HG03442 (cell line): Measurements from ENCODE around the gene PDE2A.
"Not testable (repeated sequence)": the region's sequence is repeated elsewhere in the genome, so short reads cannot be mapped to it uniquely, and the experiment has no call there.

Experiments
- ATAC-seq: cut with Tn5 transposase; IDR thresholded peaks from one replicate; pipeline ENCODE4 v1.9.1; 2021; ENCODE audit warnings: mild to moderate bottlenecking, moderate library complexity; ENCODE audit not compliant: unreplicated experiment

The PDE2A gene

GRCh38 chr11:72579816-72580641 lies 94.2 kb downstream of the PDE2A start:
- no peak for ATAC-seq

DNA sequence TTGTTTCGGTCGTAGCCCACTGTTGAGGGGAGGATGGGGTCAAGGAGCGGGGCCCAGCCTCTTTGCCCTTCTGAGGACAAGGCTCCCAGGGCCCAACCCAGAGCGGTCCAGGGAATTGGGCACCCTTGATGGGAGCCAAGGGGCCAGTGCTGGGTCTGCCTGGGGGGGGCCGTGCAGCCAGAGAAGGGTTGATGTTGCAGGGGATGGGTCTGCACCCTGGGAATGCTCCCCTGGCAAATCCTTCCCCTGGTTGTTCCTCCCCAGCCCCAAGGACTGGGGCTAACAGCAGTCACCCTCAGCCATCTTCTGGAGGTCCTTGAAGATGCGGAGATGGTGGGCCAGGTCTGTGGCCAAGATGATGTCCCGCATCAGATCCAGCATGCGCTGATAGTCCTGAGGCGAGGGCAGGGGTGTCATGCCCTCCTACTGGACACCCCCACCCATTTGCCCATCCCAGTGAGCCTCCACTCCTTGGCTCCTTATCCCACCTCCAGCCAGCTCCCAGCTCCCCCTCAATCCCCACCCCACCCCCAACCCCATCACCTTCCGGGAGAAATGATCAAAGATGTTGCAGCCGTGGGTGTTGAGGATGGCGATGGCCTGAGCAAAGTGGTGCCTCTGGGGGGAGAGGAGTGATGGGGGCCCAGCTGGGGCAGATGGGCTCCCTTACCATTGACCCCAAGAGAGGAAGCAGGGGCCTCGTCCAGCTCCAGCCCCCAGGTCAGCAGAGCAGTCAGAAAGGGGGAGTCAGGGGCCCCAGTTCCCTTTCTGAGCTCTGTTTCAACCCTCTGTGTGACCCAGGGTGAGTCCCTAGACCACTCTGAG lies 95.0 kb downstream of the PDE2A start:
- no peak for ATAC-seq

DNA sequence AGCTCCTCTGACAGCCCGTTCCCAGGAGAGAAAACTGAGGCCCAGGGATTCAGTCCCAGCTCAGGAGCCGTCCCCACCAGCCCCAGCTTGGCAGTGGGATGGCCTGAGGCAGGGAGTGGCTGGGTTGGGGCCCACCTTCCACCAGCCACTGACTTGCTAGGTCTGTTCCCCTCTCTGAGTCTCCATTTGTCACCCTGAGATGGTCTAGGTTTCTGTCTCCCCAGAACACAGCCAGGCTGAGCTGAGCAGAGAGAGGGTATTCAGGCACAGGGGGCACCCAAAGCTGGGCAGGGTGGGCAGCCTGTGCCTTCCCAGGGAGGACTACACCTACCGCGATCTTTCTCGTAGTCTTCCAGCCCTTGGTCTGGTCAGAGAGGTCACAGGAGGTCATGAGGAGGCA lies 95.7 kb downstream of the PDE2A start:
- no peak for ATAC-seq

DNA sequence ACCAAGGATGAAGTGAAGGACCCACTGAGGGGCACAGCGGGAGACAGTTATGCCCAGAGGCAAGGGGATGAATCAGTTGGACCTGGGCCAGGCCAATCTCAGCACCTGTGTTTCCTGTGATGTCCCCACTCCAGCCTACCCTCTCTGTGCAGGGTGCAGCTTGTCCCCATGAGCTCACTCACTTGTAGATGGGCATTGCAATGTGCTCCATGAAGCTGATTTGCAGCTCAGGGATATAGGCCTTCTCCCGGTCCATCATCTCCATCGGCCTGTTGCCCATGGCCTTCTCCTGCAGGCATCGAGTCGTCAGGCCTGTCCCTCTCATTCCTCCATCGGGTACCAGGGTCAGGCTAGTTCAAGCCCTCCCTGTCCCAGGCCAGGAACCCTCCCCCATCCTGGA lies 96.2 kb downstream of the PDE2A start:
- no peak for ATAC-seq

GRCh38 chr11:72577271-72577721 lies 96.9 kb downstream of the PDE2A start:
- no peak for ATAC-seq

DNA sequence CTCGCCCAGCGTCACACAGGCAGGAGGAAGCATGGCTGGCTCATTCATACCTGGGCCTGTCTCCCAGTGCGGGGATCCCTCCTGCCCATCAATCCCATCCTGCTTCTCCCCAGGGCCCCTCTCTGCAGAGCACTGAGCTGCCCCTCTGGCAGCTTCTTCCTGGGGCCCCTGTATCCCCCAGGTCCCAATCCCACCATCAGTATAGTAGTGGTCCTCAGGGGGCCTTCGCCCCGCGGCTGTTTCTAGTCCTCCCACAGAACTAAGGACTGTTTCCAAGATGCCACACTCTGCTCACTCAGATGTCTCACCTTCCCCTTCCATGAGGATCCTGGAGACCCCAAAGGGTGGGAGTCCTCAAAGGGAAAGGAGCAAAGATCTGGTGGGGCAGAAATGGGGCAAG lies 97.6 kb downstream of the PDE2A start:
- ATAC-seq = no peak

DNA sequence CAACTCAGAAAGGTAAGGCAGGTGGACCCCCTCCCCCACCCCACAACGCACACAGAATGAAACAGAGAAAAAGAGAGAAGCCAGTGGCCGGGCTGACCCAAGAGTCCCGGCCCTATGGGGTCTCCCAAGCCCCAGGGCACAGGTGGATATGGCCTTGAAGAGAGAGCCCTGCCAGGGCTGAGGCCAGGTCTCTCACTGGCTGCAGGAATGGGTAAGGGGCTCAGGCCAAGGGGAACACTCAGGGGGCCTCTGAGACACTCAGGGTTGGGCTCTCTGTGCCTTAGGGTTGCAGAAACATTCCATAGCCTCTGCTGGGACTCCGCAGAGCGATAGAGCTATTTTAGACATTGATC lies 98.0 kb downstream of the PDE2A start:
- ATAC-seq = no peak

DNA sequence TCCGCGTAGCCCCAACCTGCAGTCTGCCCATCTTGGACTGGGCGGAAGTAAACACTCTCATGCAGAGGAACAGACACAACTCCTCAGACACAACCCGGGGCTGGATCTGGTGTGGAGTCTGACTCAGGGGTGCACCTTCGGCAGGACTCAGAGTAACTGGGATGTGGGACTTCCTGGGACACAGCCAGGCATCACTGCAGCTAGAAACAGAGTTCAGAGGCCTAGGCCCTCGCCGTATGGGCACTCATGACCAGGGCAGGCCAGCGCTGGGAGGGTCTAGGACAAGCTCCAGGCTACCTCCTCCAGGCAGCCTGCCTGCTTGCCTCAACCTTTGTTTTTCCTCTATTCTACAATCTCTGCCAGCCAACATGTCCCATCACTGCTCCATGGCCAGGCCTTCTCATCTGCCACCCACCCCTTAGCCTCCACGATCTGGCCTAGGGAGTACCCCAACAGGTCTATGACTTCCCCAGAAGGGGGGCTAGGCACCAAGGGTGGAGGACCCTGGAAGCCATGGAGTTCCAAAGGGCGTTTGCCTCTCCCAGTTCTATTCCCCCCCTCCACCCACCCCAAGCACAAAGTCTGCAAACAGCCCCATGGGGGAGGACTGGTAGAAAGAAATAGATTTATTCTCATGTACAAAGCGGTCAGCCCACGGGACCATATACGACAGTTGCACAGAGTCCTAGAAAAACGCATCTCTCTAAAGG lies 98.5 kb downstream of the PDE2A start:
- no peak for ATAC-seq

DNA sequence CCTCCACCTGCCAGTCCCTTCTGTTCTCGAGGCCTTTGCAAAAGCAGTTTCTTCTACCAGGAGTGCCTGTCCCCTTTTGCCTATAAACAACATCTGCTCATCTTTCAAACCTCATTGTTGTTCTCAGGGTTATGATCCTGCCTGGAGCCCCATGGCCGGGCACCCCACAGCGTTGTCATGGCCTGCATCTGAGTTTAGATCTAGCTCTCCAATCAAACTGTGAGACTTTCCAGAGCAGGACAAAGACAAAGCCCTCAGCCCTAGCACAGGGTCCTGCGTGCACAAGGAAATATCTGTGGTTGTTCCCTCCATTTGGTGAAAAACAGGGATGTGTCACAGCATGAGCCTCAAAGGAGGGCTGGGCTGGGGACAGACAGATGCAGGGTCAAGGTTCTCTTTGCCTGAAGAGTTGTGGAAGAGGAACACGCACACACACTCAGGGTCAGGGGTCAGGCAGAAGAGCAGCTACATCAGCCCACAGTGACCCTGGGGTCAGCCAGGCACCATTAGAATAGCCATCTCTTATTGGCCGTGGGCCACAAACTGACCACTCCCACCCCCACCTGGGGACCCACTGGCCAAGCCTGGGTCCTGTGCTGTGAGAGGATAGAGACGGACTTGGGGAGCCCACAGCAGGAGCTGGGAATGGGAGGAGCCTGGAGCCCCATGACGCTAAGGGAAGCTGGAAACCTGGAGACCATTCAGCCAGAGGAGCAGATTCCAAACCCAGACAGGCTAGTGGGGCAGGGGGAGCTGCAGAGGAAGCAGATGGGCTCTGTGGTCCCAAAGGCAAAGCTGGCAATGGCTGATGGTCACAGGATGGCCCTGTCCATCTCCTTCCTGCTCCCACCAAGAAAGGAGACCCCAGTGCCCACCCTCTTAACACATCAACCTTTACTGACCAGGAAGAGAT lies 99.4 kb downstream of the PDE2A start:
- ATAC-seq = no peak

- no peak for ATAC-seq
Measured at GRCh38 chr11:72573855-72574445, 100.3 kb downstream of the PDE2A start.

- ATAC-seq = no peak
Measured at GRCh38 chr11:72573072-72573854, 101.0 kb downstream of the PDE2A start.

- ATAC-seq = not testable (repeated sequence)
Measured at GRCh38 chr11:72572540-72572939, 101.7 kb downstream of the PDE2A start.

DNA sequence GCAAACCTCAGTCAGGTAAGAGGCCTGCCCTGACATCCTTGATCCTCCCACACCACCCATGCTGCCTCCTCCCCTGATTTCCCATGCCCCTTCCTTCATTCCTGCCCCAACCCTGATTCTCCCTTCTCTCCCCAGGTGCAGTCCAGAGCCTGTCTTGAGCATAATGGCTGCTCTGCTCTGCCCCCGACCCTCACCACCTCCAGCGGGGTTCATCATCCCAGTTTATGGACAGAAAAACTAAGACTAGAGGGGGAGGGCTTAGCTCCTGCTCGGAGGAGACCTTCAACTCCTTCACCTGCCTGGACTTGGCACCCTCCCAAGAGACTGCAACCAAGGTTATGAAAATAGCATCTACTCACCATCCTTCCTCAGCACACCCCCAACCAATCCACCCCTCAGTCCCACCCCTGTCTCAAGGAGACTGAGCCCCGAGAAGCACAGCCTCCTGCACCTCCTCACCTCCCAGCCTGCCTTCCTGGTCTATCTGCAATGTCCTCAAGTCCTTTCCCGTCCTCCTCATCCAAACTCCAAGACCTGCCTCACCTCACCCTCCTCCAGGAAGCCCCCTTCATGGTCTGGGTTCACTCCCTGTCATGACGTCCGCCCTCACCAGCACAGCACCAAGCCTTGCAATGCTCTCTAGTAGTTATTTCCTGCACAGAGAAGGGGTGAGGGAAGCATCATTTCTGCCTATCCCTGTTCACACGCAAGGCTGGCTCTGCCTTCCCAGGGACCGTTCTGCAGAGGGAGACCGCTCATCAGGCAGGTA lies 103.1 kb downstream of the PDE2A start:
- ATAC-seq = no peak

DNA sequence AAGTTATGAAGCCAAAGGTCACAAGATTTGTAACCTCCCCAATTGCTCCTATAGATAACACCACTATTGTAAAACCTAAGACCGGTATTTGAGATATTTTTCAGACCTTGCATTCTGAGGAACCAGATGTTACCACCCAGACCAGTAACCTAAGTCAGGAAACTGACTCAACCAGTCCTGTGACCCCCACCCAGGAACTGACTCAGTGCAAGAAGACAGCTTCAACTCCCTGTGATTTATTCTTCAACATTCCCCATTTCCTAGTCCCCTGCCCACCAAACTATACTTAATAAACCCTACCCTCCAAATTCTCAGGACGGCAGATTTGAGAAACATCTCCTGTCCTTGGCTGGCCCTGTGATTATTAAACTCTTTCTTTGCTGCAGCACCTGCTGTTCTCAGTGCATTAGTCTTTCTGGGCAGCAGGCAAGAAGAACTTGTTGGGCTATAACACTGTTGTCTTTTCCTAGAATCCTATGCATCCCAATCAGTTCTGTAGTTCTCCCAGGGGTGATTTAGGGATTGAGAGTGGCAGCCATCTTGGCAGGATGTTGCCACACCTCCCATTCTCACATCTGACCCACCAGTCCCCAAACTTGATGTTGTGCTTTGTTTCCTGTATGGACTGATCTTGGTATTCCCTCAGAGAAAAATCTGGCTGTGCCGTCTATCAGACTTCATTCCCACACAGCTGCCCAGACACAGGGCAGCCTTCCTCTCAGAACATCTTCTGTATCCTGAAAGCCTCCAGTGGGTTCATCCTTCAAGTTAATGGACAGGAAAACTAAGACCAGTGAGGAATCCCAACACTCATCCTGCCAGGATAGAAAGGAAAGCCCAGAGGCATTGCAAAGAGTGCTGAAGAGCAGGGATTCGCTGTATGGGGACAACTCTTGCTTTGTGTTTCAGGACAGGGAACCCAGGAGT lies 104.0 kb downstream of the PDE2A start:
- no peak for ATAC-seq

DNA sequence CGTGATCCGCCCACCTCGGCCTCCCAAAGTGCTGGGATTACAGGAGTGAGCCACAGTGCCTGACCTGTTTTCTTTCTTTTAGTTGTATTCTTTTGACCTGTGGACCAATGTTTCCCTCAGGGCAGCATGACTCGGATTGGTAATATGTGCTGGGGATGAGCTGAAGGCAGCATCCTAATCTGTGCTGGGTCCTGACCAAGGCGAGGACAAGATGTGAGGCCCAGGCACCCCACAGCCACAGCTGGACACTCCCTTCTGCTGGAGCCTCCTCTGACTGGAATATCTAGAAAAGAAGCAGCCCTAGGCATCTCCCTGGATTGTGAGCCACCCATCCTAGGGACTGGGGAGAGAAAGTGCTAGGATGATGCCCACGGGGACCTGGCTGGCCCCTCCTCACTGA lies 105.4 kb downstream of the PDE2A start:
- no peak for ATAC-seq

DNA sequence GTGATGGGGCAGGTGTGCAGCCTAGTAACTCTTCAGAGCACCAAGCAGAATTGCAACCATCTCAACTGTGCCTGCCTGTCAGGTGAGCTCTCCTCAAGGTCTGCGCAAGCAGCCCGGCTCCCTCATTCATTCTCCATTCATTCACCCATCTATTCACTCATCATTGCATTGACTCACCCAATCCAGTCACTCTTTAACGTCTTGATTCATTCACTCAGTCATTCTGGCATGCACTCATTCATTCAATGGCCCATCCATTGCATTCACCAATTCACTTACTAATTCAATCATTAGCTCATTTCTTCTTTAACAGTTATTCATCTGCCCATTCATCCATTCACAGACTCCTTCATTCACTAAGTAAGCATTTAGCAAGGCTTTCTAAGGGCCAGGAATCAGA lies 111.8 kb downstream of the PDE2A start:
- ATAC-seq = no peak

DNA sequence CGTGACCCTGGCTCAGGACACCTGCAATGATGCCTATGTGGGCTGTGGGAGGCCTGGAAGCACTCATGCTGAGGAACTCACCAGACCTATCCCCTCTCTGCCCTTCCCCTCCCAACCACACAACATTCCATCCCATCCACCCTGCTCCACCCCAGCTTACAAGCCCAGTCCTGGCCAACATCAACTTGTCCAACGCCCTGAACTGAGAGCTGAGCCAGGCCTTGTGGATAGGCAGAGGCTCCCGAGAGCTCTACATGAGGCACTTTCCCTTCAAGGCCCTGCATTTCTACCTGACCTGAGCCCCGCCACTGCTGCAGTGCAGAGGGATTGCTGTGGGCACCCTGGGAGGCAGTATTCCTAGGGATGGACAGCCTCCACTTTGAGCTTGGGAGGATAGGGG lies 112.4 kb downstream of the PDE2A start:
- ATAC-seq = no peak

GRCh38 chr11:72560864-72561263 lies 113.4 kb downstream of the PDE2A start:
- not testable (repeated sequence) for ATAC-seq
